ENCODE results near the gene COL23A1. TPM values are rescaled to one million over a fixed set of nuclear protein-coding genes. Genes with fewer than 3 reads are reported as not detected.

Gene COL23A1
- total RNA-seq, 1 experiment from 2014 or later = not detected

- H2AFZ ChIP-seq (ENCODE audit: low read length) = no peak overlapping the region
- H3K79me2 ChIP-seq (ENCODE audit: low read length) = peaks cover 38% of the 10 kb centered on the region
- H3K27me3 ChIP-seq (ENCODE audit: low read length) = no peaks in the 10 kb centered on the region
- H3K4me1 ChIP-seq (ENCODE audit: insufficient read depth, low read length) = peaks cover 25% of the 10 kb centered on the region
- no peaks in the 10 kb centered on the region for H3K9me3 ChIP-seq (ENCODE audit: low read length)
- H4K20me1 ChIP-seq (ENCODE audit: low read length) = peaks cover 23% of the 10 kb centered on the region
- H3K36me3 ChIP-seq (ENCODE audit: low read depth, low read length) = peaks cover 23% of the 10 kb centered on the region
- H3K27ac ChIP-seq (ENCODE audit: low read length) = no peak overlapping the region
- TF ChIP-seq EZH2 (IDR thresholded peaks at IDR 0.05; ENCODE audit: low read length, unreplicated experiment) (no peak), CTCF (conservative IDR thresholded peaks at IDR 0.05; ENCODE audit: low read depth, low read length) (no peak), EZH2phosphoT487 (IDR thresholded peaks at IDR 0.05; ENCODE audit: borderline replicate concordance, low read length) (no peak)
- no peaks in the 10 kb centered on the region for H3F3A ChIP-seq (ENCODE audit: low read length, unreplicated experiment)
- POLR2A ChIA-PET (ENCODE audit: unreplicated experiment) = no interaction called here
- no TSS peak for BruUV-seq (replicated peaks)
- H3K9ac ChIP-seq (ENCODE audit: low read length) = no peak overlapping the region
- H3K4me2 ChIP-seq (ENCODE audit: low read length) = no peak overlapping the region
- CTCF ChIA-PET = no interaction called here
- H3K4me3 ChIP-seq (ENCODE audit: low read length) = no peak overlapping the region
- intact Hi-C loops (cut with micrococcal nuclease) = loop anchor here (5.0 kb wide), 1 partner anchor 50 kb away; the partner anchor contains the start of gene NHP2
- no peak for ATAC-seq
- DNase-seq = no peak
- H3K9me2 ChIP-seq (replicated peaks; ENCODE audit: low read length) = no peaks in the 10 kb centered on the region
These were observed 387.7 kb downstream of the COL23A1 start for GRCh38 chr5:178202541-178202940.

- no peaks in the 10 kb centered on the region for H3K9me2 ChIP-seq (replicated peaks; ENCODE audit: low read length)
- no TSS peak for BruUV-seq (replicated peaks)
- no peak overlapping the region for H2AFZ ChIP-seq (ENCODE audit: low read length)
- peaks cover 16% of the 10 kb centered on the region for H3K36me3 ChIP-seq (ENCODE audit: low read depth, low read length)
- intact Hi-C loops (cut with micrococcal nuclease) = loop anchor here (5.0 kb wide), 1 partner anchor 50 kb away; the partner anchor contains the start of gene NHP2
- H3K79me2 ChIP-seq (ENCODE audit: low read length) = peaks cover 32% of the 10 kb centered on the region
- TF ChIP-seq EZH2 (IDR thresholded peaks at IDR 0.05; ENCODE audit: low read length, unreplicated experiment) = no peak
- no peak for TF ChIP-seq CTCF (conservative IDR thresholded peaks at IDR 0.05; ENCODE audit: low read depth, low read length)
- TF ChIP-seq EZH2phosphoT487 (IDR thresholded peaks at IDR 0.05; ENCODE audit: borderline replicate concordance, low read length) = no peak
- H3F3A ChIP-seq (ENCODE audit: low read length, unreplicated experiment) = no peaks in the 10 kb centered on the region
- H3K27me3 ChIP-seq (ENCODE audit: low read length) = no peaks in the 10 kb centered on the region
- ChIA-PET POLR2A (ENCODE audit: unreplicated experiment) (no interaction called here), CTCF (no interaction called here)
- H3K9me3 ChIP-seq (ENCODE audit: low read length) = no peaks in the 10 kb centered on the region
- ATAC-seq (no peak), DNase-seq (peak; percentile 52)
- H3K4me3 ChIP-seq (ENCODE audit: low read length) = no peak overlapping the region
- H3K4me2 ChIP-seq (ENCODE audit: low read length) = peak overlapping the region; percentile 26
- H4K20me1 ChIP-seq (ENCODE audit: low read length) = peaks cover 16% of the 10 kb centered on the region
- no peak overlapping the region for H3K9ac ChIP-seq (ENCODE audit: low read length)
- H3K27ac ChIP-seq (ENCODE audit: low read length) = no peak overlapping the region
- H3K4me1 ChIP-seq (ENCODE audit: insufficient read depth, low read length) = peaks cover 18% of the 10 kb centered on the region
These were observed 388.3 kb downstream of the COL23A1 start for GRCh38 chr5:178201927-178202235.

GRCh38 chr5:178201221-178201926 lies 388.8 kb downstream of the COL23A1 start:
- H3K9me2 ChIP-seq (replicated peaks; ENCODE audit: low read length) = no peaks in the 10 kb centered on the region
- no peaks in the 10 kb centered on the region for H3K27me3 ChIP-seq (ENCODE audit: low read length)
- ATAC-seq (no peak), DNase-seq (no peak)
- peaks cover 11% of the 10 kb centered on the region for H4K20me1 ChIP-seq (ENCODE audit: low read length)
- no peak overlapping the region for H3K9ac ChIP-seq (ENCODE audit: low read length)
- no peak overlapping the region for H2AFZ ChIP-seq (ENCODE audit: low read length)
- H3K9me3 ChIP-seq (ENCODE audit: low read length) = no peaks in the 10 kb centered on the region
- ChIA-PET CTCF (no interaction called here), POLR2A (ENCODE audit: unreplicated experiment) (no interaction called here)
- no peaks in the 10 kb centered on the region for H3F3A ChIP-seq (ENCODE audit: low read length, unreplicated experiment)
- peak overlapping the region; percentile 26; the same call in 1 of the 2 replicates for H3K4me2 ChIP-seq (ENCODE audit: low read length)
- H3K4me3 ChIP-seq (ENCODE audit: low read length) = no peak overlapping the region
- peaks cover 13% of the 10 kb centered on the region for H3K4me1 ChIP-seq (ENCODE audit: insufficient read depth, low read length)
- peaks cover 11% of the 10 kb centered on the region for H3K36me3 ChIP-seq (ENCODE audit: low read depth, low read length)
- no TSS peak for BruUV-seq (replicated peaks)
- H3K27ac ChIP-seq (ENCODE audit: low read length) = no peak overlapping the region
- peaks cover 27% of the 10 kb centered on the region for H3K79me2 ChIP-seq (ENCODE audit: low read length)
- TF ChIP-seq EZH2 (IDR thresholded peaks at IDR 0.05; ENCODE audit: low read length, unreplicated experiment) (no peak), CTCF (conservative IDR thresholded peaks at IDR 0.05; ENCODE audit: low read depth, low read length) (no peak), EZH2phosphoT487 (IDR thresholded peaks at IDR 0.05; ENCODE audit: borderline replicate concordance, low read length) (no peak)
- intact Hi-C loops (cut with micrococcal nuclease) = loop anchor here (5.0 kb wide), 1 partner anchor 49 kb away; the partner anchor contains the start of gene NHP2

All from PC-3 (cell line).